ENCODE data around the gene DYRK3. TPM values are rescaled to one million over a fixed set of nuclear protein-coding genes. Genes with fewer than 3 reads are reported as not detected.

Gene DYRK3
- total RNA-seq, 4 donors from 2014 or later = 0.85 to 1.8 (median 1.0) TPM

- TF ChIP-seq CTCF (IDR thresholded peaks at IDR 0.05 in 4 of 5, conservative IDR thresholded peaks at IDR 0.05 in 1 of 5) (no peak), POLR2A (IDR thresholded peaks at IDR 0.05) (no peak)
- H3K27ac ChIP-seq = peak overlapping the region; percentile 50 to 66 (median 62)
- no peak for ATAC-seq
- no peaks in the 10 kb centered on the region for H3K27me3 ChIP-seq
- H3K9me3 ChIP-seq = no peaks in the 10 kb centered on the region
- H3K4me3 ChIP-seq = no peak overlapping the region
- H3K4me1 ChIP-seq = peaks cover 8 to 30% of the 10 kb centered on the region in 2 donors
- no peaks in the 10 kb centered on the region for H3K36me3 ChIP-seq
- no peak for DNase-seq
- in situ Hi-C loops (cut with MboI; ENCODE audit: low sequenced_read_pairs in 4 of 4) = loop anchor here in 1 of 4 donors (25.0 kb wide), 1 partner anchor 138 kb away; no protein-coding TSS in a partner anchor
- intact Hi-C loops (cut with DNase I; ENCODE audit: low total_unique reads) = no loop called here
Observed at GRCh38 chr1:206674236-206674635, 38.9 kb downstream of the DYRK3 start.

- ATAC-seq (peak; percentile 82 to 89), DNase-seq (peak; percentile 62 to 72)
- H3K4me1 ChIP-seq = peaks cover 8 to 30% of the 10 kb centered on the region in 2 donors
- no peak for TF ChIP-seq CTCF (IDR thresholded peaks at IDR 0.05 in 4 of 5, conservative IDR thresholded peaks at IDR 0.05 in 1 of 5)
- no peak for TF ChIP-seq POLR2A (IDR thresholded peaks at IDR 0.05)
- in situ Hi-C loops (cut with MboI; ENCODE audit: low sequenced_read_pairs in 4 of 4) (loop anchor here in 2 of 4 donors (25.0 kb wide), 2 partner anchors 138 to 1138 kb away; no protein-coding TSS in a partner anchor), intact Hi-C loops (cut with DNase I; ENCODE audit: low total_unique reads) (no loop called here)
- H3K36me3 ChIP-seq = no peaks in the 10 kb centered on the region
- peak overlapping the region; percentile 50 to 66 (median 62) for H3K27ac ChIP-seq
- H3K4me3 ChIP-seq = no peak overlapping the region
- H3K9me3 ChIP-seq = no peaks in the 10 kb centered on the region
- H3K27me3 ChIP-seq = no peaks in the 10 kb centered on the region
Observed at GRCh38 chr1:206674745-206675175, 39.4 kb downstream of the DYRK3 start.

- Histone ChIP-seq H3K4me3 (no peak overlapping the region), H3K36me3 (no peaks in the 10 kb centered on the region), H3K9me3 (no peaks in the 10 kb centered on the region), H3K27me3 (no peaks in the 10 kb centered on the region), H3K4me1 (peaks cover 8 to 30% of the 10 kb centered on the region in 2 donors), H3K27ac (peak overlapping the region in 1 of 4 donors; percentile 19)
- no peak for DNase-seq
- in situ Hi-C loops (cut with MboI; ENCODE audit: low sequenced_read_pairs in 4 of 4) = loop anchor here in 1 of 4 donors (25.0 kb wide), 1 partner anchor 1136 kb away; no protein-coding TSS in a partner anchor
- no peak for TF ChIP-seq POLR2A (IDR thresholded peaks at IDR 0.05)
- no peak for TF ChIP-seq CTCF (IDR thresholded peaks at IDR 0.05 in 4 of 5, conservative IDR thresholded peaks at IDR 0.05 in 1 of 5)
- intact Hi-C loops (cut with DNase I; ENCODE audit: low total_unique reads) = no loop called here
- no peak for ATAC-seq
Observed at GRCh38 chr1:206676499-206676898, 41.2 kb downstream of the DYRK3 start.

GRCh38 chr1:206678490-206678889 lies 43.2 kb downstream of the DYRK3 start:
- ATAC-seq (no peak), DNase-seq (no peak)
- Histone ChIP-seq H3K36me3 (no peaks in the 10 kb centered on the region), H3K27me3 (no peaks in the 10 kb centered on the region), H3K4me3 (no peak overlapping the region), H3K27ac (no peak overlapping the region), H3K4me1 (peaks cover 8 to 15% of the 10 kb centered on the region in 2 donors), H3K9me3 (no peaks in the 10 kb centered on the region)
- in situ Hi-C loops (cut with MboI; ENCODE audit: low sequenced_read_pairs in 4 of 4) (loop anchor here in 1 of 4 donors (25.0 kb wide), 1 partner anchor 1134 kb away; no protein-coding TSS in a partner anchor), intact Hi-C loops (cut with DNase I; ENCODE audit: low total_unique reads) (no loop called here)
- TF ChIP-seq POLR2A (IDR thresholded peaks at IDR 0.05) (no peak), CTCF (IDR thresholded peaks at IDR 0.05 in 4 of 5, conservative IDR thresholded peaks at IDR 0.05 in 1 of 5) (no peak)
